Measurements from ENCODE around the gene SULT1A1. TPM values are rescaled to one million over a fixed set of nuclear protein-coding genes. Genes with fewer than 3 reads are reported as not detected.

SULT1A1 gene
- total and polyA plus RNA-seq, 2 of the 13 experiments (the other 11 are each of a cell fraction or from before 2014, with no cell fraction given), result 114 to 147 TPM

GRCh38 chr16:28580726-28581315 lies 29.0 kb downstream of the SULT1A1 start (continued):
- 0 out of 2 replicates have a peak, but pooled peaks have one; percentile 10 for TF ChIP-seq ATF3 (CRISPR knock-in tag; IDR thresholded peaks at IDR 0.05)
- TF ChIP-seq, protein P1, sequence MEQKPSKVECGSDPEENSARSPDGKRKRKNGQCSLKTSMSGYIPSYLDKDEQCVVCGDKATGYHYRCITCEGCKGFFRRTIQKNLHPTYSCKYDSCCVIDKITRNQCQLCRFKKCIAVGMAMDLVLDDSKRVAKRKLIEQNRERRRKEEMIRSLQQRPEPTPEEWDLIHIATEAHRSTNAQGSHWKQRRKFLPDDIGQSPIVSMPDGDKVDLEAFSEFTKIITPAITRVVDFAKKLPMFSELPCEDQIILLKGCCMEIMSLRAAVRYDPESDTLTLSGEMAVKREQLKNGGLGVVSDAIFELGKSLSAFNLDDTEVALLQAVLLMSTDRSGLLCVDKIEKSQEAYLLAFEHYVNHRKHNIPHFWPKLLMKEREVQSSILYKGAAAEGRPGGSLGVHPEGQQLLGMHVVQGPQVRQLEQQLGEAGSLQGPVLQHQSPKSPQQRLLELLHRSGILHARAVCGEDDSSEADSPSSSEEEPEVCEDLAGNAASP (CRISPR knock-in tag; IDR thresholded peaks at IDR 0.05; ENCODE audit: borderline replicate concordance), result peak; percentile 36; the same call in 1 of the 2 replicates
- TF ChIP-seq, protein P2, sequence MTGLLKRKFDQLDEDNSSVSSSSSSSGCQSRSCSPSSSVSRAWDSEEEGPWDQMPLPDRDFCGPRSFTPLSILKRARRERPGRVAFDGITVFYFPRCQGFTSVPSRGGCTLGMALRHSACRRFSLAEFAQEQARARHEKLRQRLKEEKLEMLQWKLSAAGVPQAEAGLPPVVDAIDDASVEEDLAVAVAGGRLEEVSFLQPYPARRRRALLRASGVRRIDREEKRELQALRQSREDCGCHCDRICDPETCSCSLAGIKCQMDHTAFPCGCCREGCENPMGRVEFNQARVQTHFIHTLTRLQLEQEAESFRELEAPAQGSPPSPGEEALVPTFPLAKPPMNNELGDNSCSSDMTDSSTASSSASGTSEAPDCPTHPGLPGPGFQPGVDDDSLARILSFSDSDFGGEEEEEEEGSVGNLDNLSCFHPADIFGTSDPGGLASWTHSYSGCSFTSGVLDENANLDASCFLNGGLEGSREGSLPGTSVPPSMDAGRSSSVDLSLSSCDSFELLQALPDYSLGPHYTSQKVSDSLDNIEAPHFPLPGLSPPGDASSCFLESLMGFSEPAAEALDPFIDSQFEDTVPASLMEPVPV (CRISPR knock-in tag; IDR thresholded peaks at IDR 0.05), result no peak
- no peak for TF ChIP-seq ZNF615 (CRISPR knock-in tag; IDR thresholded peaks at IDR 0.05; ENCODE audit: borderline replicate concordance)
- TF ChIP-seq, protein P3, sequence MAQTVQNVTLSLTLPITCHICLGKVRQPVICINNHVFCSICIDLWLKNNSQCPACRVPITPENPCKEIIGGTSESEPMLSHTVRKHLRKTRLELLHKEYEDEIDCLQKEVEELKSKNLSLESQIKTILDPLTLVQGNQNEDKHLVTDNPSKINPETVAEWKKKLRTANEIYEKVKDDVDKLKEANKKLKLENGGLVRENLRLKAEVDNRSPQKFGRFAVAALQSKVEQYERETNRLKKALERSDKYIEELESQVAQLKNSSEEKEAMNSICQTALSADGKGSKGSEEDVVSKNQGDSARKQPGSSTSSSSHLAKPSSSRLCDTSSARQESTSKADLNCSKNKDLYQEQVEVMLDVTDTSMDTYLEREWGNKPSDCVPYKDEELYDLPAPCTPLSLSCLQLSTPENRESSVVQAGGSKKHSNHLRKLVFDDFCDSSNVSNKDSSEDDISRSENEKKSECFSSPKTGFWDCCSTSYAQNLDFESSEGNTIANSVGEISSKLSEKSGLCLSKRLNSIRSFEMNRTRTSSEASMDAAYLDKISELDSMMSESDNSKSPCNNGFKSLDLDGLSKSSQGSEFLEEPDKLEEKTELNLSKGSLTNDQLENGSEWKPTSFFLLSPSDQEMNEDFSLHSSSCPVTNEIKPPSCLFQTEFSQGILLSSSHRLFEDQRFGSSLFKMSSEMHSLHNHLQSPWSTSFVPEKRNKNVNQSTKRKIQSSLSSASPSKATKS (CRISPR knock-in tag; IDR thresholded peaks at IDR 0.05), result no peak
- TF ChIP-seq, protein P4, sequence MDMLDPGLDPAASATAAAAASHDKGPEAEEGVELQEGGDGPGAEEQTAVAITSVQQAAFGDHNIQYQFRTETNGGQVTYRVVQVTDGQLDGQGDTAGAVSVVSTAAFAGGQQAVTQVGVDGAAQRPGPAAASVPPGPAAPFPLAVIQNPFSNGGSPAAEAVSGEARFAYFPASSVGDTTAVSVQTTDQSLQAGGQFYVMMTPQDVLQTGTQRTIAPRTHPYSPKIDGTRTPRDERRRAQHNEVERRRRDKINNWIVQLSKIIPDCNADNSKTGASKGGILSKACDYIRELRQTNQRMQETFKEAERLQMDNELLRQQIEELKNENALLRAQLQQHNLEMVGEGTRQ (IDR thresholded peaks at IDR 0.05; ENCODE audit: low read depth, low read length), result no peak
- TF ChIP-seq, protein P4 (CRISPR knock-in tag; IDR thresholded peaks at IDR 0.05; ENCODE audit: borderline replicate concordance), result no peak
- peak; percentile 18; the same call in 1 of the 2 replicates for TF ChIP-seq CEBPG (CRISPR knock-in tag; IDR thresholded peaks at IDR 0.05)
- no peak for TF ChIP-seq PITX1 (CRISPR knock-in tag; IDR thresholded peaks at IDR 0.05)
- no peak for TF ChIP-seq ZBTB40 (IDR thresholded peaks at IDR 0.05)
- TF ChIP-seq ZBTB40 (CRISPR knock-in tag; IDR thresholded peaks at IDR 0.05), result no peak
- no peak for TF ChIP-seq ZBTB7A (CRISPR knock-in tag; IDR thresholded peaks at IDR 0.05)
